Ecto neural progenitor cell (in vitro differentiated cells): Measurements from ENCODE around the gene ZFTA.
"Not testable (repeated sequence)": the region's sequence is repeated elsewhere in the genome, so short reads cannot be mapped to it uniquely, and the experiment has no call there.

Experiments used
- DNase-seq: peaks from one replicate; pipeline ENCODE4 v3.0.0-alpha.2; 2018; ENCODE audit warnings: low spot score

The ZFTA gene

DNA sequence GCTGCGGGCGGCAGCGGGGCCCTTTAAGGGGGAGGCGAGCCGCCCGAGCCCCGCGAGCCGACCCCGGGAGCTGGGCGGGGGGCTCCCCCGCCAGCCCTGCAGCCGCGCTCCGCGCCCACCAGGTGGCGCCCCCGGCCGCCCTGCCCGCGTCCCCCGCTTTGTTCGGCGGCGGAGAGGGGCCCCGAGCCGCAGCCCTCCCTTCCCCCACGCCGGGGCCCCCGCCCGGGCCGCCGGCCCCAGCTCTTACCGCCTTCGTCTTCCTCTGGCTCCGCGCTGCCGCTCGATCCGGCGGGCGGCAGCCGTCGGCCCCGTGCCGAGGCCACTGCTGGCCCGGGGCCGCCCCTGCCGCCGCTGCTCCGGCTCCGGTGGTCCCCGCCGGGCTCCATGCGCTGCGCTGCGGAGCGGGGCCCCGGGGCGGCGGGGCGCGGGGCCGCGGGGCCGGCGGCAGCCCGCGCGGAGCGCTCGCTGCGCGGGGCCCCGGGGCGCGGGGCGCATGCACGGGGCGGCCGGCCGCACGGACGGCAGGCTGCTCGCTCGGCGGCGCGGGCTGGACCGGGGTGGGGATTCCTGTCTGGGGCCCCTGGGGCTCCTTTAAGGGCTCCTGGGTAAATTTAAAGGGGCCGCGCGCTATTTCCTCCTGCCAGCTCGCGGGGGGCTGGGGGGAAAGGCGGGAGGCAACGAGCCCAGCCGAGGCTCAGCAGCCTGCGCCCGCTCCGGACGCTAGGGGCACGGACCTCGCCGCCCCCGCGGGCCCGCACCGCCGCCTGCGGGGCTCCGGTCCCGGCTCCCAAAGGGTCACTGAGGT lies at the start of gene ZFTA:
ZFTA (minus strand) TSS at position 539 of the 805 bp plus-strand sequence; CDS start at position 386, 153 bp downstream.
- peak; percentile 89 for DNase-seq

- DNase-seq, result no peak
Measured at GRCh38 chr11:63817758-63818498, 49.4 kb upstream of the ZFTA start.

DNA sequence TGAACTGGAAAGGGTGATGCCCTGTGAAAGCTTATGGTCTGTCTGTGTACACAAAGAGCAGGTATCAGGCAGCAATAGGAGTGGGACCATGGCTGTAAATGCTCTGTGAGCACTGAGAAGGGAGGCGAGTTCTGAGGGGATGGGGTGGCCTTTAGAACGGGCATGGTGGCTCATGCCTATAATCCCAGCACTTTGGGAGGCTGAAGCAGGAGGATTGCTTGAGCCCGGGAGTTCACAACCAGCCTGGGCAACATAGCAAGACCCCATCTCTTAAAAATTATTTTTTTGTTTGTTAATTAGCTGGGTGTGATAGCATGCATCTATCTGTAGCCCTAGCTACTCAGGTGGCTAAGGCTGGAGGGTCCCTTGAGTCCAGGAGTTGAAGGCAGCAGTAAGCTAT lies 48.2 kb upstream of the ZFTA start:
- no peak for DNase-seq

GRCh38 chr11:63816166-63816565 lies 47.6 kb upstream of the ZFTA start:
- no peak for DNase-seq

GRCh38 chr11:63814383-63814736 lies 45.8 kb upstream of the ZFTA start:
- no peak for DNase-seq

- DNase-seq, result peak; percentile 76
Measured at GRCh38 chr11:63813563-63814382, 45.2 kb upstream of the ZFTA start.

DNA sequence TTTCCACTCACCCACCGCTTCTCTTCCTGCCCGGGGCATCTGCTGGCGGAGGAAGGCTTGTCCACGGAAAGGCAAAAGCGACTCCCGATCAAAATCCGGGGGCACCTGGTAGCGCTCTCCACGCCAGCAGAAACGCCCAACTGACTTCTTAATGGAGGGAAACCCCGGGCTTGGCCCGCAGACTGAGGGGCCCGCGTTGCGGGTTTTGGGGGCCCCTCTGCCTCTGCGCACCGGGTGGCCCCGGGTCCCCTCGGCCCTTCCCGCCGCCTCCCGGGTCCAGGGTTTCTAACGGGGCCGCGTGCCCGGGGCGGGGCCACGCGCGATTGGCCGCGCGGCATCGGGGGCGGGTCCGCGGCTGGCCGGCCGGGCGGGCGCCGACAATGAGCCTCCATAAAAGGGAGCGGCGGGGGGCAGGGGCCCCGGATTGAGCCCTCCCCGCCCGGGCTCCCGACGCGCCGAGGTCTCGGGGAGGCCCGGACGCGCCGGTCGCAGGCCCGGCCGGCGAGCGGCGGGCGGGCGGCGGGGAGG lies 44.5 kb upstream of the ZFTA start, which contains the start of gene SPINDOC:
SPINDOC (plus strand) TSS at position 422 of the 528 bp plus-strand sequence. CDS start 231 bp downstream, outside the sequence.
- DNase-seq, result peak; percentile 89

GRCh38 chr11:63811522-63811921 lies 42.9 kb upstream of the ZFTA start:
- no peak for DNase-seq

DNA sequence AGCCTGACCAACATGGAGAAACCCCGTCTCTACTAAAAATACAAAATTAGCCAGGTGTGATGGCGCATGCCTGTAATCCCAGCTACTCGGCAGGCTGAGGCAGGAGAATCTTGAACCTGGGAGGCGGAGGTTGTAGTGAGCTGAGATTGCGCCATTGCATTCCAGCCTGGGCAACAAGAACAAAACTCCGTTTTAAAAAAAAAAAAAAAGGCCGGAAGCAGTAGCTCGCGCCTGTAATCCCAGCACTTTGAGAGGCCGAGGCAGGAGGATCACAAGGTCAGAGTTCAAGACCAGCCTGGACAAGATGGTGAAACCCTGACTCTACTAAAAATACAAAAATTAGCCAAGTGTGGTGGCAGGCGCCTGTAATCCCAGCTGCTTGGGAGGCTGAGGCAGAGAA lies 41.8 kb upstream of the ZFTA start:
- DNase-seq, result not testable (repeated sequence)

DNA sequence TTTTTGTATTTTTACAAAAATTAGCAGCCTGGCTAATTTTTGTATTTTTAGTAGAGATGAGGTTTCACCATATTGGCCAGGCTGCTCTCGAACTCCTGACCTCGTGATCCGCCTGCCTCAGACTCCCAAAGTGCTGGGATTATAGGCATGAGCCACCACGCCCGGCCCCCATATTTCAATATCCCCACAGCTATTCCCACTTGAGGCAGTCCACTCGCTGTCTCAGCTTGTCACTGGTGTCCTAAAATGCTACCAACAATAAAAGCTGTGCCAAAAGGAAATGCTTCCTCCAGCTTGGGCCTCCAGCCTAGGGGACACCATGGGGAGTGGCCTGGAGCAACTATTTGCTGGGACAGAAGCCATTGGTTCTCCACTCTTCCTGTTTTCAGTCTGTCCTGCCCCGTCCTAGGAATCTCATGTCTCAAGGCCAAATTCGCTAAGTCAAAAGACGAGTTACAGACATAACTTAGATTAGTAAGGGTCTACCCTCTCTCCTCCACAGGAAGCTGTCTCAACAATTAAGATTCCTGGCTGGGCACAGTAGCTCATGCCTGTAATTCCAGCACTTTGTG lies 37.4 kb upstream of the ZFTA start:
- no peak for DNase-seq

DNA sequence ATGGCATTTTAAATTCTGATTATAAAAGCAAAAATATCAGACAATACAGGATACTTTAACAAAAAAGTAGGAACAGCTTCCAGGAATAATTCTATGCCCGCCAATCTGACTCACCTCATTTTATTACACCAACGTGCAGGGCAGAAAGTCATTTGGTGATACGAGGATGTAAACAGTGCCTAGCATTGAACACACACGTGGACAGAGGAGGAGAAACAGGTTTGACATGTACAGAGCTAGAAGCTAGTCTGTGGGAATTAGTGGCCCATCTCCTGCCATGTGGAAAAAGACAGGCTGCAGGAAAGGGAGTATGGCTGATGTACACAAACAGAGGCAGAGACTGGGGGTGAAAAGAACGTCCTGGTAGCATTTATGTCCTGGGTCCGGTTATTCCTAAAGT lies 35.7 kb upstream of the ZFTA start:
- DNase-seq, result no peak

GRCh38 chr11:63802637-63803414 lies 34.3 kb upstream of the ZFTA start:
- DNase-seq, result no peak

DNA sequence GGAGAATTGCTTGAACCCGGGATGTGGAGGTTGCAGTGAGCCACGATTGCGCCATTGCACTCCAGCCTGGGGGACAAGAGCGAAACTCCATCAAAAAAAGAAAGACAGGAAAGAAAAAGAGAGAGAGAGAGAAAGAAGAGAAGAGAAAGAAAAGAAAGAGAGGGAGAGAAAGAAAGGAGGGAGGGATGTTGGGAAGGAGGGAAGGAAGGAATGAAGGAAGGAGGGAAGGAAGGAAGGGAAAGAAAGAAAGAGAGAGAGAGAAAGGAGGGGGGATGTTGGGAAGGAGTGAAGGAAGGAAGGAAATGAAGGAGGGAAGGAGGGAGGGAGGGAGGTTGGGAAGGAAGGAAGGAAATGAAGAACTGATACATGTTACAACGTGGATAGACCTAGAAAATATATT lies 32.3 kb upstream of the ZFTA start:
- DNase-seq, result no peak

DNA sequence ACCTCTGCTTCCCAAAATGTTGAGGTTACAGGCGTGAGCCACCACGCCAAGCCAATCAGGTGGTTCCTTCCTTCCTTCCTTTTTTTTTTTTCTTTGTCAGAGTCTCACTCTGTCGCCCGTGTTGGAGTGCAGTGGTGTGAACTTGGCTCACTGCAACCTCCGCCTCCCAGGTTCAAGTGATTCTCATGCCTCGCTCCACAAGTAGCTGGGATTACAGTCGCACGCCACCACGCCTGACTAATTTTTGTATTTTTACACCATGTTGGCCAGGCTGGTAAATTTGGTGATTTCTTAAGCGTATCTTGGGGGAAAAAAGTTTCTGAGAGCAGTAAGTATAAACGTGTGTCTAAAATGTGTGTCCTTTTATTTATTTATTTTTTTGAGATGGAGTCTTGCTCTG lies 26.5 kb upstream of the ZFTA start:
- DNase-seq, result no peak

DNA sequence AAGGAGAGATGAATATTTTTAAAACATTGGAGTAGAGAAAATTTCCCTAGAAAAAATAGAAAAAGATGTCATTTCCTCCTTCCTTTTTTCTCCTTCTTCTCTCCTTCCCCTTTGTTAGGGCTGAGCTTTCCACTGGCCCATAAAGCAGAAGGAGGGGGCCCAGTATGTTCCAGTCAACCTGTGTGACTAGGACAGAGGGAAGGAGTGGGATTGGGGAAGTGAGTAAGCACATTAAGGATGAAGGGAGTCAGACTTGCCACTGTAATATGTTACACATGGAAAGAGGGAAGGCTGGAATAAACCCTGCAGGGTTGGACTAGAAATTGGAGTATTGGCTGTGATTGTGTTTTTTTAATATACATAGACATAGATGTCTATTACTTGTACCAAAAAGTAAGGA lies 24.6 kb upstream of the ZFTA start:
- DNase-seq, result no peak

GRCh38 chr11:63791495-63792167 lies 23.1 kb upstream of the ZFTA start:
- no peak for DNase-seq

DNA sequence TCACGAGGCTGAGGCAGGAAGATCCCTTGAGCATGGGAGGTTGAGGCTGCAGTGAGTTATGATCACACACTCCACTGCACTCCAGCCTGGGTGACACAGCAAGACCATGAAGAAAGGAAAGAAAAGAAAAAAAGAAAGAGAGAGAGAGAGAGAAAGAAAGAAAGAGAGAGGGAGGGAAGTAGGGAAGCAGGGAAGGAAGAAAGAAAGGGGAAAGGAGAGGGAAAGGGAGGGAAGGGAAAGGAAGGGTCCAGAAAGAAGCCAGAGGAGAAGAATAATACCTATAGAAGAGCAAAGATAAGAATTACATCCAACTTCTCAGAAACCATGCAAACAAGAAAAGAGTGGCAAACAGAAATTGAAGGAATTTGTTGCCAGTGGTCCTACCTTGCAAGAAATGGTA lies 17.2 kb upstream of the ZFTA start:
- DNase-seq, result no peak

DNA sequence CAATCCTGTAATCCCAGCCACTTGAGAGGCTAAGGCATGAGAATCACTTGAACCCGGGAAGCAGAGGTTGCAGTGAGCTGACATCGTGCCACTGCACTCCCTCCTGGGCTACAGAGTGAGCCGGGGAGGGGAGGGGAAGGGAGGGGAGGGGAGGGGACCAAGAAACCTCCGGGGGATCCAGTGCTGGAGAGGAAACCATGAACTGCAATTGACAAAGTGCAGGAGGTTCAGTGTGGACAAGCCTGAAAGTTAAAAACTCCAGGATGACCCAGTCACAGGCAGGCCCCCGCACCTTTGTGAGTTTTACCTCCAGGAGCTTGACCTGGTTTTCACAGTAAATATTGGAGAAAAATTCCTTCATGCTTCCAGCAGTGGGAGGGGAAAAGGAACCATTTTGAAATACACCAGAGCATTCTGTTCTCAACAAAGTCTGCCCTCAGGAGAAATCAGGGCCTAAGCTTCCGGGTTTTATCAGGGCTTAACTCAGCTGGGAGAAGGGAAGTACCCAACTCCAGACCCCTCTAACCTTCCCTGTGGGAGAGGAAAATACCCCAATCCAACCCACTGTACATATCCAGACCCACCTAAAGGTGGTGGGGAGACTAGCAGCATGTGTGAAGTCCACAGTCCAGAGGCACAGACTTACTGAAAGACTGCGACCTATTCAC lies 15.5 kb upstream of the ZFTA start:
- DNase-seq, result peak; percentile 53

DNA sequence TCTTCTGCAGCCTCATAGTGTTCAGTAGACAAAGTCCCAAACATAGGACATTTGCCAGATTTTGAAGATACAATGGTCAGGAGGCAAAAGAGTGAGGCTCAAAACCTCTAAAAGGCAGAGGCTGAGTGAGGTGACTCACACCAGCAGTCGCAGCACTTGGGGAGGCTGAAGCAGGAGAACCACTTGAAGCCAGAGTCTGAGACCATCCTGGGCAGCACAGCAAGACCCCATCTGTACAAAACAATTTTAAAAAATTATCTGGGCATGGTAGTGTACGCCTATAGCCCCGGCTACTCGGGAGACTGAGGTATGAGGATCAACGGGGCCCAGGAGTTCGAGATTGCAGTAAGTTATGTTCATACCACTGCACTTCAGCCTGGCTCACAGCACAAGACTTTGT lies 14.2 kb upstream of the ZFTA start:
- DNase-seq, result no peak

DNA sequence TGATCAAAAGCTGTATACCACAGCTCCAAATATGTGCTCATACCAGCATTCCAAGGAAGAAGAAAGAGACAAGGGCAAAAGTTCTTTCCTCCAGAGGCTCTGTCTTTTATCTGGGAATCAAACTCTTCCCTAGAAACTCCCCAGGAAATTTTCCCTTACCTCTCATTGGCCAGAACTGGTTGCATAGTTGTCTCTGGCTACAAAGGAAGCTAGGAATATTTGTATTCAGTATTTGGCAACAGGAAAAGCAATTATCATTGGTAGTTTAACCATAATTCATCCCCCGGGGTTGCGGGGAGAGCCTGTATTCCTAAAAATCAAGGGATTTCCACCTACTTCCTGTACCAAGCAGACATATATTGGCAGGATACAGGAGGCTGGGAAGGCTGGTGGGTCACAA lies 10.5 kb upstream of the ZFTA start:
- no peak for DNase-seq
